HepG2 (cell line): Measurements from ENCODE around the gene GPC6. TPM values are rescaled to one million over a fixed set of nuclear protein-coding genes. Genes with fewer than 3 reads are reported as not detected.
A peak's percentile ranks its signal among the peaks of the same experiment; 100 is the strongest.

Source experiments
- CSRNP1 ChIP-seq: sonication (generic); formaldehyde crosslinking; IDR thresholded peaks from 2 replicates; pipeline ENCODE4 v1.8.1; 2023; ENCODE audit warnings: mild to moderate bottlenecking, missing genetic modification reagents
- EED ChIP-seq: sonication (generic); formaldehyde crosslinking; IDR thresholded peaks from 2 replicates; pipeline ENCODE4 v1.5.0; 2020; ENCODE audit warnings: mild to moderate bottlenecking, missing genetic modification reagents
- GABPB1 ChIP-seq: IDR thresholded peaks from 2 replicates; pipeline ENCODE4 v1.6.1; 2016; ENCODE audit warnings: mild to moderate bottlenecking, missing genetic modification reagents, moderate library complexity, missing compliant biosample characterization
- IKZF5 ChIP-seq: IDR thresholded peaks from 2 replicates; pipeline ENCODE4 v1.6.1; 2018; ENCODE audit warnings: missing genetic modification reagents, mild to moderate bottlenecking, missing compliant biosample characterization
- MAF1 ChIP-seq: sonication (generic); formaldehyde crosslinking; IDR thresholded peaks from 2 replicates; pipeline ENCODE4 v1.5.0; 2020; ENCODE audit warnings: missing genetic modification reagents, borderline replicate concordance
- RERE ChIP-seq: IDR thresholded peaks from 2 replicates; pipeline ENCODE4 v1.6.1; 2016; ENCODE audit warnings: low read depth, missing genetic modification reagents, missing compliant biosample characterization
- REXO4 ChIP-seq: sonication (generic); formaldehyde crosslinking; IDR thresholded peaks from 2 replicates; pipeline ENCODE4 v1.8.0; 2022; ENCODE audit warnings: missing genetic modification reagents, mild to moderate bottlenecking, borderline replicate concordance
- SP1 ChIP-seq, 2 experiments: fragments of 450-650 bp in 1 of 2; sonication (generic) in 1 of 2; formaldehyde crosslinking in 1 of 2; IDR thresholded peaks; 2 replicates each; pipeline versions ENCODE4 v1.4.0 to v1.6.1; 2016 to 2020; ENCODE audit warnings: missing genetic modification reagents in 1 of 2
- SRSF4 ChIP-seq: fragments of 200-400 bp; formaldehyde crosslinking; IDR thresholded peaks from one replicate; pipeline ENCODE4 v1.6.1; 2018; ENCODE audit warnings: mild to moderate bottlenecking, low read depth, low read length, moderate library complexity; ENCODE audit not compliant: poor library complexity, severe bottlenecking
- ZNF414 ChIP-seq: sonication (generic); formaldehyde crosslinking; IDR thresholded peaks from 2 replicates; pipeline ENCODE4 v1.5.0; 2020; ENCODE audit warnings: missing genetic modification reagents
- ZNF512 ChIP-seq: sonication (generic); formaldehyde crosslinking; IDR thresholded peaks from 2 replicates; pipeline ENCODE4 v1.4.0; 2020; ENCODE audit warnings: mild to moderate bottlenecking, missing genetic modification reagents
- ZNF670 ChIP-seq: sonication (generic); formaldehyde crosslinking; IDR thresholded peaks from 2 replicates; pipeline ENCODE4 v1.8.0; 2022; ENCODE audit warnings: mild to moderate bottlenecking, missing genetic modification reagents, borderline replicate concordance
- ZNF710 ChIP-seq: sonication (generic); formaldehyde crosslinking; IDR thresholded peaks from 2 replicates; pipeline ENCODE4 v1.5.0; 2020; ENCODE audit warnings: mild to moderate bottlenecking, missing genetic modification reagents, borderline replicate concordance
- ZNF720 ChIP-seq: sonication (generic); formaldehyde crosslinking; IDR thresholded peaks from 2 replicates; pipeline ENCODE4 v1.4.0; 2020; ENCODE audit warnings: missing genetic modification reagents
- ZNF788 ChIP-seq: sonication (generic); formaldehyde crosslinking; IDR thresholded peaks from 2 replicates; pipeline ENCODE4 v1.5.0; 2020; ENCODE audit warnings: mild to moderate bottlenecking, missing genetic modification reagents, borderline replicate concordance
- ZSCAN9 ChIP-seq: IDR thresholded peaks from 2 replicates; pipeline ENCODE4 v1.6.1; 2016; ENCODE audit warnings: borderline replicate concordance
- polyA plus RNA-seq, 8 experiments: library from polyadenylated mRNA; depleted of rRNA in 3 of 8; stranded (reverse) in 7 of 8; unstranded in 1 of 8; fragments of >200 nt; fragmentation: Illumina TruSeq in 4 of 8; extraction: Trizol in 4 of 8; gene quantifications; 2 replicates each; pipeline versions ENCODE4 v1.2.1 to v1.2.3, GENCODE V29; 2011 to 2016; ENCODE audit warnings: low read depth in 4 of 8, missing spikeins in 1 of 8, mixed read lengths in 1 of 8; ENCODE audit not compliant: insufficient read depth in 1 of 8
- total RNA-seq, 5 experiments: library from RNA; depleted of rRNA; stranded (reverse); fragments of >200 nt; fragmentation: Illumina TruSeq; extraction: Trizol; gene quantifications; 2 replicates each; pipeline ENCODE4 v1.2.3, GENCODE V29; 2016; ENCODE audit warnings: low read depth in 1 of 5

GPC6 gene
- total and polyA plus RNA-seq, 2 of the 13 experiments (the other 11 are each of a cell fraction or from before 2014, with no cell fraction given) = 24.5 to 33.9 TPM

GRCh38 chr13:93224535-93224934 lies 2.1 kb upstream of the GPC6 start (continued):
- TF ChIP-seq ZNF512 (CRISPR knock-in tag) (no peak), ZNF710 (CRISPR knock-in tag) (peak; percentile 88), RERE (peak; percentile 96), EED (CRISPR knock-in tag) (no peak), ZNF788 (peak; percentile 88), CSRNP1 (CRISPR knock-in tag) (0 out of 2 replicates have a peak, but pooled peaks have one; percentile 24), ZNF720 (CRISPR knock-in tag) (no peak), SRSF4 (no peak), MAF1 (CRISPR knock-in tag) (no peak), ZNF670 (CRISPR knock-in tag) (0 out of 2 replicates have a peak, but pooled peaks have one; percentile 40), SP1 (IDR thresholded peaks at IDR 0.05) (no peak), SP1 (CRISPR knock-in tag; IDR thresholded peaks at IDR 0.05) (peak; percentile 40; the same call in 1 of the 2 replicates), REXO4 (CRISPR knock-in tag) (no peak), GABPB1 (CRISPR knock-in tag) (no peak; the same call in 1 of the 2 replicates), ZSCAN9 (CRISPR knock-in tag) (peak; percentile 96), ZNF414 (peak; percentile 53; the same call in 1 of the 2 replicates), IKZF5 (CRISPR knock-in tag) (peak; percentile 98)
